ENCODE results near the gene MTFMT. TPM values are rescaled to one million over a fixed set of nuclear protein-coding genes. Genes with fewer than 3 reads are reported as not detected.

MTFMT gene
- total RNA-seq, 2 donors from 2014 or later = 19.8 to 20.7 TPM

GRCh38 chr15:65062726-65063125, 33.3 kb upstream of the MTFMT start:
- no peak for ATAC-seq
- intact Hi-C loops (cut with DNase I, micrococcal nuclease) = no loop called here
- DNase-seq = no peak

DNA sequence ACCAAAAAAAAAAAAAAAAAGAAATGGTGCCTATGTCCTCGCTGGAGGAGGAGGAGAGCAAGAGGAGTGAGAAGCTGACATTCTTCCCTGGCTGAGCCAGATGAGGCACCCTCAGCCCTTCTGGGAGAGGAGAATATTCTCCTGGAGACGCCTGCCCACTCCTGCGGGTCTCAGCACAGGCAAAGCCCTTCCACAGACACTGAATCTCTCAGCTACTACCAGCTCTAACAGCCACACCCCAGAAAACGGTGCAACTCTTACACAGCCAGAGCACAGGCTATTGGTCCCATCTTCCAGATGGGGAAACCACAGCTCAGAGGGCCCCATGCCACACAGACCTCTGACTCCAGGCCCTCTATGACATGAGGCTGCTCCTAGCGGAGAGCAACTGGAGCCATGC, 32.6 kb upstream of the MTFMT start:
- intact Hi-C loops (cut with DNase I, micrococcal nuclease) = no loop called here
- ATAC-seq = no peak
- no peak for DNase-seq

DNA sequence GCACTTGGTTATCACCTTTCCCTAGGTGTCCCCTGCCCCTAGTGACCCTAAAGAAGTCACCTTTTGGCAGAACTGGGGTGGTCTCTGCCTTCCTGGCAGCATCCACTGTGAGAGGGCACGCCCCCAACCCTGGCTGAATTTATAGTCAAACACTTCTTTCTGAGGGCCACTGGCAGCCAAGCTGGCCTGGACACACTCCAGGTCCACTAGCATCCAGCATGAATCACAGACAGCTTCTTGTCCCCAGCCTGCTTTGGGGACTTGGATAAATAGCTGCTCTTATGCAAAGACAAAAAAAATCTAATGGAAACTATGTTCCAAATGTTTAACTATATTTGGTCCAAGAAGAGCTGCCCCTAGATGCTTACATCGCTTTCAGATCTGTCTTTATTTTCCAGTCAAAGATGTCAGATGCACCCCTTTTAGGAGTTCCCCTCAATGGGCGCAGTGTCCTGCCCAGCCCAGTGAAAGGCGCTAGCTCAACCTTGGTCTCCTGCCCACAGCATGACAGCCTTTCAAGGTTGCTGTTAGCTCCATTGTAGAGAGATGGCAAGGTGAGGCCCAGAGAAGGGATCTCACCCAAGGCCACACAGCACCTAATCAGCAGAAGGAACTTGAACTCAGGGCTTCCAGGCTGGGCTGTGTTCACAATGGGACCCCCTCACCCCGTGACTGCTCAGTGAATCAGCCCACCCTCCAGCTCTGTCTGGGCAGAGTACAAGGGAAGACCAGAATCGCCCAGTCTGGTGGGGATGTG, 31.4 kb upstream of the MTFMT start:
- ATAC-seq (no peak), DNase-seq (no peak)
- intact Hi-C loops (cut with DNase I, micrococcal nuclease) = no loop called here

DNA sequence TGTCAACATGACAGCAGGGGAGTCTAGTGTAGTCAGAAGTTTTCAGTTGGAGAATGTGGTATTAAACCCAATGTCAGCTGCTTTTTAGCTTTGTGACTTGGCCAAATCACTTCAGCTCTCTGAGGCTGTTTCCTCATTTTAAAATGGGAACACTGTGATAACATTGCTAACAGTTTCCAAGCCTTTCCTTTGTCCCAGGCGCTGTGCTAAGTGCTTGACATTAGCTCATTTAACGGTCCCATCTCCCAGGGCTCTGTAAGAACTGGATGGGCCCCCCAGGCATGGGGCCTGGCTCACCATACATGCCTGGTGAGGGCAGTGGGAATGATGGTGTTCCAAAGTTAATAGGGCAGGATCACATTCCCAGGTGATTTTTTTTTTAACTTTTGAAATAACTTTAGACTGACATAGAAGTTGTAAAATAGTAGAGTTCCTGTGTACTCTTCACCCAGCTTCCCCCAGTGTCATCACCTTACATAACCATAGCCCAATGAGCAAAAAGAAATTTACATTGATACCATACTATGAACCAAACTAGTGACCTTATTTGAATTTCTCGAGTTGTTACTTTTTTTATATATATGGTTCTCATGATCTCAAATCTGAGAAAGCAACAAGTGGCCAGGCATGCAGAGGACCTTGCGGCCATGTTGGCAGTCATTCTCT, 30.6 kb upstream of the MTFMT start:
- DNase-seq (no peak), ATAC-seq (no peak)
- intact Hi-C loops (cut with DNase I, micrococcal nuclease) = no loop called here

- intact Hi-C loops (cut with DNase I, micrococcal nuclease) = no loop called here
- DNase-seq (no peak), ATAC-seq (no peak)
Observed at GRCh38 chr15:65059369-65059750, 29.9 kb upstream of the MTFMT start.

GRCh38 chr15:65058394-65059368, 29.2 kb upstream of the MTFMT start:
- intact Hi-C loops (cut with DNase I, micrococcal nuclease) = no loop called here
- no peak for ATAC-seq

DNA sequence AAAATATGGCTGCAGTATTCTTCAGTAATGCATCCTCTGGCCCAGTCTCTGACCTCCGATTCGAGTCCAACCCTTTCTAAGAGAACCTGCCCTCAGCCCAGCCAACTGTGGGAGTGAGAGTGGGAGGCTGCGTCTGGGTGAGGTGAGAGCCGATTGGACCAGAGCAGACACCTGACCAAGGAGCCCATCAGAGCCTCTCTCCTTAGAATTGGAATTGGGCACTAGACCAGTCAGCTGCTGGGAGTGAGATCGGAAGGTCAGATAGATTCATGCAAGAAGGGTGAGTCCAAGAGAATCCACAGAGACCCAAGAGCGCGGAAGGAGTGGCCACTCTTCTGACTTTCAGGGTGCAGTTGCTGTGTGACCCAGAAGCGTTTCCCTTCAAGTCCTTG, 28.1 kb upstream of the MTFMT start:
- DNase-seq (no peak), ATAC-seq (no peak)
- intact Hi-C loops (cut with DNase I, micrococcal nuclease) = no loop called here

More at GRCh38 chr15:65058394-65059368, 29.2 kb upstream of the MTFMT start:
- DNase-seq = no peak

DNA sequence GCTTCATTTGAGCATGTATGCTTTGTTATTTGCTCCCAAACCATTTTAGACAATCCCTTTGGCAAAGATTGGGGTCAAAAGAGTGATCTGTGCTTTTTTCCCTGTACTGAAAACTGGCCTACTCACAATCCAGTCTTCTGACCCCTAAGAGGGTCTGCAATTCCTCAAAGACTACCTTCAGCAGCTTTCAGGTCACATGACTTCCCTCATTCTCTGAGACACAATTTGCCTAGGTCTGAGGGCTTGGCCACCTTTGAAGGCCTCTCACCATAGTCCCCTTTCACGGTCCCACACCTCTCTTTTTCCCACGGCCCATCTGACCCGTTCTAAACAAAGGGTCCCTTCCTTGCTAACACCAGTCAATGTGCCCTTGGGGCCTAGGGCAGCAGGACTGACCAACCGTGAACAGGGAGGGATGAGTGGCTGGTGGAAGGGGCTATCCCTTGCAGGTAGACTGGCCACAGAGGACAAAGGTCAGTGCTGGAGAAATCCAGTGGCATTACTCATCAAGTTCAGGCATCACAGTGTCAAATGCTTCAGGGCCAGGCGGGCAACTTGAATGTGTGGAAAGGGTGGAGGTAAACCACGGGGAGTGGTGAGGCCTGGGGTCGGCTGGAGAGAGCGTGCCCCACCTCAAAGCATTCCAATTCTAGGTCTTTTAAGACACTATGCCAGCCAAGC, 27.6 kb upstream of the MTFMT start:
- intact Hi-C loops (cut with DNase I, micrococcal nuclease) = no loop called here
- peak; percentile 63 for ATAC-seq

DNA sequence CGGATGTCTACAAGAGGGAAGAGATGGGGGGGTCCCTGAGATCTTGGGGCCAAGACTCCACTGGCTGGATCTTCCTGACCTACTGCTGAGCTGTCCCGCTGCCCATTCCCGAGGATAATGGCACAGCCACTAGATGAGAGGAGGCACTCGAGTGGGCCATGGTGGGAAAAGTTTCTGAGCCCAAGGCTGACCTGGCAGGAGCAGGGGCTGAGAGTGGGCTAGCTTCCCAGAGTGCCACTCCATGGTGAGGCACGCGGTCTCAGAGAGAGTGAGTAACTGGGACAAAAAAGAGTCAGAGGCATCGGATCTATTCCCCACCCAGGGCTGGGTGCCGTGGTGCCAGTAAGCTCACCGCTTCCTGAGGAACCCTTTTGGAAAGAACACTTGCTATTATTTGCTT, 26.7 kb upstream of the MTFMT start:
- intact Hi-C loops (cut with DNase I, micrococcal nuclease) = no loop called here
- ATAC-seq = no peak
- peak in 1 of 2 donors; percentile 21 for DNase-seq

More for the DNA sequence above, 27.6 kb upstream of the MTFMT start:
- DNase-seq = peak in 1 of 2 donors; percentile 57

DNA sequence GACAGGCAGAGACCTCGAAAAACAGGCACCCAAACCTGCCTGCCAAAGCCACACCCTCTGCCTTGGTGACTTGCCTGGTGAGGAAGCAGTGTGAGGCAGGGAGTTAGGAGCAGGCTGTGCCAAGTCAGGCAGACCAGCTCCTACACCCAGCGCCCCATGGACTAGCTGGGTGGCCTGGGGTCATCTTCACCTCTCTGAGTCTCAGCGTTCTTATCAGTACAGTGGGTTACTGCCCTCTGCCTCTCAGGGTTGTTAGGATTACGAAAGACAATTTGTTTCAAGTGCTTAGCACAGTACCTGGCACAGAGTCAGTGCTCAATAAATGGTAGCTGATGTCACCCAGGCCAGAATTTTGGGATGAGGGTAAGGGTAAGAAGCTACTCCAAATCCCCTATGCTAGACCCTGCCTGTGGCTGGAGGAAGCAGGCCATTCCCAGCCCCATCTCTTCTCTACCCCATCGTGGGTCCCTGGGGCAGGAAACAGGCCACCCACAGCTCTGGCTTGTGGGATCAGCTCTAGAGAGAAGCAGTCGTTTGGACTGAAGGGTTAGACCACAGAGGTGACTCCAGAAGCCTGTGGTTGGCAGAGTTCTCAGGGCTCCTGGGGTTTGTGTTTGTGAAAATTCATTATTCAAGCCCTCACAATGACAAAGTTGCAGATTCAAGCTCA, 25.9 kb upstream of the MTFMT start:
- ATAC-seq (peak; percentile 77), DNase-seq (peak; percentile 39 to 74)
- intact Hi-C loops (cut with DNase I, micrococcal nuclease) = no loop called here

- intact Hi-C loops (cut with DNase I, micrococcal nuclease) = no loop called here
- DNase-seq (peak; percentile 60 to 80), ATAC-seq (peak; percentile 74)
Observed at GRCh38 chr15:65054333-65055200, 25.1 kb upstream of the MTFMT start.

DNA sequence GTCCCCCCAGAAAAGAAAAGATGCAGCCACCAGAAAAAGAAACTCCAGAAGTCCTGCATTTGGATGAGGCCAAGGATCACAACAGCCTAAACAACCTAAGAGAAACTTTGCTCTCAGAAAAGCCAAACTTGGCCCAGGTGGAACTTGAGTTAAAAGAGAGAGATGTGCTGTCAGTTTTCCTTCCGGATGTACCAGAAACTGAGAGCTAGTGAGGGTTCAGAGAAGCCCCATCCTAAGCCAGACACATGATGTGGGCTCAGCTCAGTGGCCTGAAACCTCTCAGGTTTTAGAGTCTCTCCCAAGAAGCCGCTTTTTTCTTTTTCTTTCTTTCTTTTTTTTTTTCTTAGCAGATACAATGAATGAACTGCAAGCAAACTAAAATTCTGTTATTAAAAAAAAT, 23.5 kb upstream of the MTFMT start:
- DNase-seq = no peak
- intact Hi-C loops (cut with DNase I, micrococcal nuclease) = no loop called here
- no peak for ATAC-seq

DNA sequence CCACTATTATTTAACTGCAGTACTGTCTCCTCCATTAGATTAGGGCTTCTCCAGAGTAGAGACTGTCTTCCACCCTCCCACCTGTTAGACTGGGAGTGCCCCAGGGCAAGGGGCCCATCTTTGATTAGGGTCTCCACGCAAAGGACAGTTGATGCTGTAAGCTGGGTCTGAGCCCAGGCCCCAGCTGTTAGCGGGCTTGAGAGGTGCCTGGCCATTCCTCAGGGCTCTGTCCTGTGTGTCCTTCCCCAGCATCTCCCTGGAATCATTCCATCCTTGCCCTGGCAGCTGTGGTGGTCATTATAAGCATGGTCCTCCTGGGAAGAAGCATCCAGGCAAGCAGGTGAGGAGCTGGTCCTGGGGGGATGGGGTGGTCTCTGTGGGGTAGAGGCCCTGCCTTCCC, 21.8 kb upstream of the MTFMT start:
- intact Hi-C loops (cut with DNase I, micrococcal nuclease) = no loop called here
- no peak for ATAC-seq
- peak in 1 of 2 donors; percentile 19 for DNase-seq

GRCh38 chr15:65050270-65050669, 20.8 kb upstream of the MTFMT start:
- intact Hi-C loops (cut with DNase I, micrococcal nuclease) = no loop called here

GRCh38 chr15:65049418-65049840, 20.0 kb upstream of the MTFMT start:
- ATAC-seq = peak; percentile 65
- intact Hi-C loops (cut with DNase I, micrococcal nuclease) = loop anchor here in 1 of 2 donors (10.0 kb wide), 1 partner anchor 45 kb away; no protein-coding TSS in a partner anchor
- peak; percentile 91 to 92 for DNase-seq

More at GRCh38 chr15:65050270-65050669, 20.8 kb upstream of the MTFMT start:
- DNase-seq = peak in 1 of 2 donors; percentile 12
- ATAC-seq = no peak

DNA sequence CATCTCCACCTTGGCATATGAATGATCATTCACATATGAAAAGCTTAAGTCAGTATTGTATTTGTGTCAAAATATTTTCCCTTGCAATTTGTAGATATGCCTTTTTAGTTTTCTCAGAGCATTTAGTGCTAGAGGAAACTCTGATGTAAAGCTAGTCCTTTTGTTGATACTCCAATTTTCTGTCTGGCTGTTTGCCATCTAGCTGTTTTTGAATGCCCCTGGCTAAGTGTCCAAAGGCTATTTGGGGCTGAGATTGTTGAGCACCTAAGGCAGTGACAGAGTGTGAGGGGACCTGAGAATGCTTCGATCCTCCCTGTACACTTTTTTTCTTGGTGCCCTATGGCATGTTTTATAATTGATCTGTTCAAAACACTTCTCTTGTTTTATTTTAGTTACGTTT, 18.8 kb upstream of the MTFMT start:
- intact Hi-C loops (cut with DNase I, micrococcal nuclease) = loop anchor here in 1 of 2 donors (10.0 kb wide), 1 partner anchor 47 kb away; no protein-coding TSS in a partner anchor
- ATAC-seq (no peak), DNase-seq (no peak)

Measured in left colon (tissue), 2 donors.